IMR-90 (cell line): Measurements from ENCODE around the gene SCFD2. TPM values are rescaled to one million over a fixed set of nuclear protein-coding genes. Genes with fewer than 3 reads are reported as not detected.

Experiments used
- ATAC-seq: fragments of 200-7000 bp; cut with Tn5 transposase; 2 replicates; pipeline ENCODE4 v1.9.1; 2020; ENCODE audit warnings: low read depth, mild to moderate bottlenecking, moderate library complexity
- BruUV-seq: library from RNA; stranded (reverse); fragments of 400-500 nt; replicated peaks from 2 replicates; lab custom pipeline; 2021; lab: Mats Ljungman, UMichigan
- CTCF ChIA-PET: fragments of 300-600 bp; formaldehyde crosslinking; extraction: SDS; loops from one replicate; lab custom pipeline; 2021; ENCODE audit warnings: antibody characterized with exemption; lab: Yijun Ruan, JAX
- POLR2A ChIA-PET: fragments of 300-600 bp; sonication (Branson Sonifier 250); formaldehyde crosslinking; loops from one replicate; lab custom pipeline; 2022; ENCODE audit warnings: antibody characterized with exemption; ENCODE audit not compliant: unreplicated experiment; lab: Charles Lee
- DNase-seq: peaks from one replicate; pipeline ENCODE4 v3.0.0; 2013
- H2AFZ ChIP-seq: replicated peaks from 2 replicates; pipeline ENCODE3; 2013; ENCODE audit warnings: low read length, mild to moderate bottlenecking; ENCODE audit not compliant: poor library complexity
- H2AK5ac ChIP-seq: 2 replicates; pipeline ENCODE4 v1.6.1; 2013; ENCODE audit warnings: low read depth, low read length, inconsistent platforms
- H2AK9ac ChIP-seq: replicated peaks from 2 replicates; pipeline ENCODE3; 2013; ENCODE audit warnings: mild to moderate bottlenecking, low read depth, low read length, moderate library complexity; ENCODE audit not compliant: poor library complexity
- H2BK120ac ChIP-seq: 2 replicates; pipeline ENCODE4 v1.6.1; 2013; ENCODE audit warnings: low read depth, low read length, inconsistent platforms
- H2BK15ac ChIP-seq: 3 replicates; pipeline ENCODE4 v1.6.1; 2013; ENCODE audit warnings: low read depth, low read length, inconsistent platforms
- H2BK20ac ChIP-seq: 2 replicates; pipeline ENCODE4 v1.6.1; 2013; ENCODE audit warnings: low read depth, mild to moderate bottlenecking, inconsistent platforms, low read length, moderate library complexity
- H2BK5ac ChIP-seq: 2 replicates; pipeline ENCODE4 v1.6.1; 2013; ENCODE audit warnings: mild to moderate bottlenecking, low read depth, low read length, inconsistent platforms; ENCODE audit not compliant: poor library complexity, severe bottlenecking
- H3K14ac ChIP-seq: replicated peaks from 2 replicates; pipeline ENCODE4 v1.6.1; 2013; ENCODE audit warnings: low read depth, low read length, inconsistent platforms
- H3K18ac ChIP-seq: 2 replicates; pipeline ENCODE4 v1.6.1; 2013; ENCODE audit warnings: low read depth, low read length, control low read depth
- H3K23ac ChIP-seq: 2 replicates; pipeline ENCODE4 v1.6.1; 2013; ENCODE audit warnings: low read depth, low read length, inconsistent platforms
- H3K27ac ChIP-seq: 2 replicates; pipeline ENCODE4 v1.5.1; 2013; ENCODE audit warnings: mild to moderate bottlenecking, control low read depth, low read length; ENCODE audit not compliant: insufficient read depth
- H3K27me3 ChIP-seq: 2 replicates; pipeline ENCODE4 v1.6.1; 2013; ENCODE audit warnings: low read length; ENCODE audit not compliant: control insufficient read depth, insufficient read depth
- H3K36me3 ChIP-seq: 2 replicates; pipeline ENCODE4 v1.6.1; 2013; ENCODE audit warnings: low read length, mixed read lengths; ENCODE audit not compliant: control insufficient read depth, insufficient read depth
- H3K4ac ChIP-seq: 2 replicates; pipeline ENCODE4 v1.6.1; 2013; ENCODE audit warnings: low read depth, low read length, inconsistent platforms
- H3K4me1 ChIP-seq: 2 replicates; pipeline ENCODE4 v1.6.1; 2013; ENCODE audit warnings: low read length, mixed read lengths; ENCODE audit not compliant: control insufficient read depth, insufficient read depth
- H3K4me2 ChIP-seq: 2 replicates; pipeline ENCODE4 v1.6.1; 2013; ENCODE audit warnings: low read depth, mild to moderate bottlenecking, control low read depth, low read length, moderate library complexity
- H3K4me3 ChIP-seq: 2 replicates; pipeline ENCODE4 v1.5.1; 2013; ENCODE audit warnings: low read depth, mild to moderate bottlenecking, control low read depth, low read length, moderate library complexity; ENCODE audit not compliant: insufficient read depth
- H3K56ac ChIP-seq: 2 replicates; pipeline ENCODE4 v1.6.1; 2013; ENCODE audit warnings: low read length, inconsistent platforms; ENCODE audit not compliant: insufficient read depth; ENCODE audit errors: extremely low read depth
- H3K79me1 ChIP-seq, 2 experiments: 2 replicates each; pipeline ENCODE4 v1.6.1; 2013; ENCODE audit warnings: low read length in 2 of 2, inconsistent platforms in 1 of 2, low read depth in 1 of 2
- H3K9ac ChIP-seq: 2 replicates; pipeline ENCODE4 v1.6.1; 2013; ENCODE audit warnings: low read depth, low read length, control low read depth
- H3K9me1 ChIP-seq: 2 replicates; pipeline ENCODE4 v1.6.1; 2013; ENCODE audit warnings: low read length, inconsistent platforms; ENCODE audit not compliant: insufficient read depth
- H3K9me3 ChIP-seq: 2 replicates; pipeline ENCODE4 v1.6.1; 2013; ENCODE audit warnings: low read length; ENCODE audit not compliant: control insufficient read depth, insufficient read depth
- H4K20me1 ChIP-seq: 2 replicates; pipeline ENCODE4 v1.6.1; 2013; ENCODE audit warnings: low read length, inconsistent platforms; ENCODE audit not compliant: insufficient read depth
- H4K5ac ChIP-seq: 2 replicates; pipeline ENCODE4 v1.6.1; 2013; ENCODE audit warnings: mild to moderate bottlenecking, low read depth, low read length, control low read depth
- H4K8ac ChIP-seq, 2 experiments: 2 replicates each; pipeline ENCODE4 v1.6.1; 2013; ENCODE audit warnings: low read depth in 2 of 2, low read length in 2 of 2, control low read depth in 1 of 2, inconsistent platforms in 1 of 2
- H4K91ac ChIP-seq: 2 replicates; pipeline ENCODE4 v1.6.1; 2013; ENCODE audit warnings: low read depth, low read length, inconsistent platforms; ENCODE audit not compliant: insufficient read depth
- CHD1 ChIP-seq: IDR thresholded peaks from 2 replicates; pipeline ENCODE4 v1.6.1; 2012; ENCODE audit warnings: low read depth, low read length, improper control_type of control experiment
- WGBS, 2 experiments: methylation state at CpG; one replicate each; pipeline versions ENCODE4 v1.1.5 to v1.1.7; 2013; ENCODE audit warnings: missing lambda C conversion rate in 2 of 2; ENCODE audit not compliant: insufficient read length in 1 of 2; ENCODE audit errors: extremely low coverage in 2 of 2; 5-methylcytosine and 5-hydroxymethylcytosine counted together
- dilution Hi-C: fragments of 300-500 bp; cut with HindIII; formaldehyde crosslinking; loops from one replicate; pipeline ENCODE4 v1.14.3; 2018; ENCODE audit warnings: low sequenced_read_pairs; ENCODE audit not compliant: unreplicated experiment
- in situ Hi-C: fragments of 300-500 bp; cut with MboI; formaldehyde crosslinking; loops from 3 replicates; pipeline ENCODE4 v1.14.3; 2019; ENCODE audit warnings: low sequenced_read_pairs, inconsistent platforms, mixed read lengths
- intact Hi-C: fragments of 100-400 bp; cut with micrococcal nuclease; formaldehyde crosslinking; loops from 2 replicates; pipeline ENCODE4 v1.10.0; 2022
- polyA plus RNA-seq, 3 experiments: library from polyadenylated mRNA; depleted of rRNA; stranded (reverse); fragments of >200 nt; gene quantifications; 2 replicates each; pipeline ENCODE4 v1.2.3, GENCODE V29; 2012; ENCODE audit warnings: low replicate concordance in 1 of 3
- total RNA-seq: library from RNA; depleted of rRNA; stranded (reverse); fragments of >200 nt; gene quantifications from 2 replicates; pipeline ENCODE4 v1.2.3, GENCODE V29; 2012

Gene SCFD2
- total and polyA plus RNA-seq, 2 of the 4 experiments (the other 2 are of a cell fraction), result 18.9 to 62.4 TPM

- H3K4me3 ChIP-seq, result no peak overlapping the region
- in situ Hi-C loops (no loop called here), dilution Hi-C loops (no loop called here), intact Hi-C loops (loop anchor here (10.0 kb wide), 2 partner anchors 215 to 495 kb away; partner anchors contain the start of gene USP46)
- no peak overlapping the region for H3K9ac ChIP-seq
- H2AFZ ChIP-seq, result no peak overlapping the region
- H3K14ac ChIP-seq, result no peak overlapping the region
- no TSS peak for BruUV-seq
- CTCF ChIA-PET, result interaction anchor here (2.6 kb wide), 1 partner anchor 42 kb away, joined by 7 read pairs; no protein-coding TSS in a partner anchor
- H2BK120ac ChIP-seq, result no peak overlapping the region
- H3K4ac ChIP-seq, result no peak overlapping the region
- H3K27ac ChIP-seq, result no peak overlapping the region
- no peak overlapping the region for H3K23ac ChIP-seq
- no peak overlapping the region for H4K8ac ChIP-seq
- H4K91ac ChIP-seq, result 0 out of 2 replicates have a peak overlapping the region, but pooled peaks have one; percentile 11
- no peak overlapping the region for H2AK9ac ChIP-seq
- no peaks in the 10 kb centered on the region for H4K20me1 ChIP-seq
- no peak for DNase-seq
- H3K9me1 ChIP-seq, result peaks cover 7% of the 10 kb centered on the region; the same call in 1 of the 2 replicates
- H4K5ac ChIP-seq, result no peak overlapping the region
- POLR2A ChIA-PET, result no interaction called here
- no peak overlapping the region for H3K18ac ChIP-seq
- H3K27me3 ChIP-seq, result no peaks in the 10 kb centered on the region
- H3K9me3 ChIP-seq, result no peaks in the 10 kb centered on the region
- no peak overlapping the region for H3K56ac ChIP-seq
- no peak overlapping the region for H2BK5ac ChIP-seq
- ATAC-seq, result no peak
- H2BK15ac ChIP-seq, result no peak overlapping the region
- H3K4me1 ChIP-seq, result peaks cover 9% of the 10 kb centered on the region; the same call in 1 of the 2 replicates
- H2BK20ac ChIP-seq, result 0 out of 2 replicates have a peak overlapping the region, but pooled peaks have one; percentile 5
- no peak overlapping the region for H3K4me2 ChIP-seq
- no CpG with 5 or more reads among the region's 1 CpG for WGBS, 2 experiments
- H3K36me3 ChIP-seq, result peaks cover 15% of the 10 kb centered on the region
- H2AK5ac ChIP-seq, result no peak overlapping the region
- no peaks in the 10 kb centered on the region for H3K79me1 ChIP-seq
- no peak for TF ChIP-seq CHD1
Measured at GRCh38 chr4:52869656-52870055, 496.2 kb downstream of the SCFD2 start.
